HL-60 (cell line): ENCODE results near the gene NHEJ1.

ENCODE experiments used
- DNase-seq, 2 experiments: peaks; one replicate each; pipeline ENCODE4 v3.0.0-alpha.2; 2010 to 2020; ENCODE audit warnings: low read depth in 1 of 2, low spot score in 1 of 2
- H3K27ac ChIP-seq: fragments of 250-450 bp; sonication (Bioruptor Pico); replicated peaks from 2 replicates; pipeline ENCODE4 v1.5.1; 2020; ENCODE audit warnings: mild to moderate bottlenecking, moderate library complexity
- H3K27me3 ChIP-seq: fragments of 250-450 bp; sonication (Bioruptor Pico); 2 replicates; pipeline ENCODE4 v1.5.1; 2021; ENCODE audit warnings: mild to moderate bottlenecking, moderate library complexity; ENCODE audit not compliant: insufficient read depth, poor library complexity, severe bottlenecking
- H3K4me3 ChIP-seq: replicated peaks from 2 replicates; pipeline ENCODE4 v1.5.1; 2011; ENCODE audit warnings: mild to moderate bottlenecking, control low read depth, low read length; ENCODE audit not compliant: insufficient read depth
- GABPA ChIP-seq: IDR thresholded peaks from 2 replicates; pipeline ENCODE4 v1.6.1; 2012; ENCODE audit warnings: low read depth
- POLR2AphosphoS5 ChIP-seq: IDR thresholded peaks from 2 replicates; pipeline ENCODE4 v1.6.1; 2012; ENCODE audit warnings: low read depth
- SPI1 ChIP-seq: IDR thresholded peaks from 2 replicates; pipeline ENCODE4 v1.6.1; 2012; ENCODE audit warnings: low read depth, mild to moderate bottlenecking, borderline replicate concordance
- TF ChIP-seq, protein P1 (sequence below): IDR thresholded peaks from one replicate; pipeline ENCODE4 v1.5.1; 2011; ENCODE audit warnings: low read length, control low read depth, inconsistent platforms; ENCODE audit not compliant: insufficient read depth
- TF ChIP-seq, protein P2 (sequence below): IDR thresholded peaks from 2 replicates; pipeline ENCODE4 v1.6.1; 2012; ENCODE audit warnings: low read depth; ENCODE audit not compliant: insufficient replicate concordance

The NHEJ1 gene

DNA sequence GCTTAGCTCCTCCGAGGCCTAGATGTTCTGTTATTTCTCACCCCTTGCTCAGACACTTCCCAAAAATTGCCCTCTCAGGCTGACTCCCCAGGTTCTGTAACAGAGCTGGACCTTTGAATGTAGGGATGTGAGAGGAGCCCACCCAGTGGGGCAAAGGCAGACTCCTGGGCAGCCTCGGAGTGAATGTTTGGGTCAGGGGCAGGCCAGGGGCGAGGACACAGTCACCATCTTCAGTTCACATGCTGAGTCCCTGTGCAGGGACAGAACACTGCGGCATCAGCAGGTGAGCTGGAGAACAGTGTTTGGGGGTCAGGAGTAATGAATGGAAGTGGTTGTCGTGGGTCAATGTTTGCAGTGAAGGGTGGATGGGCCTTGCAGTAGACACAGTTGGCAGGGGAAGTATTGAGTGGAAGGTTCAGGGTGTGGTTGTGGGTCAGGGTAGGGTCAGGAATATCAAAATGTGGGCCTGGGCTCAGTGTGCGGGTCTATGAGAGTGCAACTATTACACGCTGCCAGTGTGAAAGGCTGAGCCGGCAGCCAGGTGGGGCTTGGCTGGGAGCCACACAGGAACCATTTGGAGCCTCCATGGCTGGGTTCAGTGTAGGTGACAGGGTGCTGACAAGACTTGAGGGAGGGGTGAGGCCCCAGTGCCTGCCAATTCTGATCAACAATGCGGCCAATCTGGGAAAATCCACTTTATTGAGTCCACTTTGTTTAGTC is 104.3 kb downstream of the NHEJ1 start:
- DNase-seq: no peak
- Histone ChIP-seq H3K27me3 (peaks cover 52% of the 10 kb centered on the region), H3K27ac (no peak overlapping the region), H3K4me3 (no peak overlapping the region)
- TF ChIP-seq SPI1 (no peak), POLR2AphosphoS5 (no peak), GABPA (no peak)
- TF ChIP-seq, protein P1, sequence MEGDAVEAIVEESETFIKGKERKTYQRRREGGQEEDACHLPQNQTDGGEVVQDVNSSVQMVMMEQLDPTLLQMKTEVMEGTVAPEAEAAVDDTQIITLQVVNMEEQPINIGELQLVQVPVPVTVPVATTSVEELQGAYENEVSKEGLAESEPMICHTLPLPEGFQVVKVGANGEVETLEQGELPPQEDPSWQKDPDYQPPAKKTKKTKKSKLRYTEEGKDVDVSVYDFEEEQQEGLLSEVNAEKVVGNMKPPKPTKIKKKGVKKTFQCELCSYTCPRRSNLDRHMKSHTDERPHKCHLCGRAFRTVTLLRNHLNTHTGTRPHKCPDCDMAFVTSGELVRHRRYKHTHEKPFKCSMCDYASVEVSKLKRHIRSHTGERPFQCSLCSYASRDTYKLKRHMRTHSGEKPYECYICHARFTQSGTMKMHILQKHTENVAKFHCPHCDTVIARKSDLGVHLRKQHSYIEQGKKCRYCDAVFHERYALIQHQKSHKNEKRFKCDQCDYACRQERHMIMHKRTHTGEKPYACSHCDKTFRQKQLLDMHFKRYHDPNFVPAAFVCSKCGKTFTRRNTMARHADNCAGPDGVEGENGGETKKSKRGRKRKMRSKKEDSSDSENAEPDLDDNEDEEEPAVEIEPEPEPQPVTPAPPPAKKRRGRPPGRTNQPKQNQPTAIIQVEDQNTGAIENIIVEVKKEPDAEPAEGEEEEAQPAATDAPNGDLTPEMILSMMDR: no peak
- TF ChIP-seq, protein P2, sequence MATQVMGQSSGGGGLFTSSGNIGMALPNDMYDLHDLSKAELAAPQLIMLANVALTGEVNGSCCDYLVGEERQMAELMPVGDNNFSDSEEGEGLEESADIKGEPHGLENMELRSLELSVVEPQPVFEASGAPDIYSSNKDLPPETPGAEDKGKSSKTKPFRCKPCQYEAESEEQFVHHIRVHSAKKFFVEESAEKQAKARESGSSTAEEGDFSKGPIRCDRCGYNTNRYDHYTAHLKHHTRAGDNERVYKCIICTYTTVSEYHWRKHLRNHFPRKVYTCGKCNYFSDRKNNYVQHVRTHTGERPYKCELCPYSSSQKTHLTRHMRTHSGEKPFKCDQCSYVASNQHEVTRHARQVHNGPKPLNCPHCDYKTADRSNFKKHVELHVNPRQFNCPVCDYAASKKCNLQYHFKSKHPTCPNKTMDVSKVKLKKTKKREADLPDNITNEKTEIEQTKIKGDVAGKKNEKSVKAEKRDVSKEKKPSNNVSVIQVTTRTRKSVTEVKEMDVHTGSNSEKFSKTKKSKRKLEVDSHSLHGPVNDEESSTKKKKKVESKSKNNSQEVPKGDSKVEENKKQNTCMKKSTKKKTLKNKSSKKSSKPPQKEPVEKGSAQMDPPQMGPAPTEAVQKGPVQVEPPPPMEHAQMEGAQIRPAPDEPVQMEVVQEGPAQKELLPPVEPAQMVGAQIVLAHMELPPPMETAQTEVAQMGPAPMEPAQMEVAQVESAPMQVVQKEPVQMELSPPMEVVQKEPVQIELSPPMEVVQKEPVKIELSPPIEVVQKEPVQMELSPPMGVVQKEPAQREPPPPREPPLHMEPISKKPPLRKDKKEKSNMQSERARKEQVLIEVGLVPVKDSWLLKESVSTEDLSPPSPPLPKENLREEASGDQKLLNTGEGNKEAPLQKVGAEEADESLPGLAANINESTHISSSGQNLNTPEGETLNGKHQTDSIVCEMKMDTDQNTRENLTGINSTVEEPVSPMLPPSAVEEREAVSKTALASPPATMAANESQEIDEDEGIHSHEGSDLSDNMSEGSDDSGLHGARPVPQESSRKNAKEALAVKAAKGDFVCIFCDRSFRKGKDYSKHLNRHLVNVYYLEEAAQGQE: no peak

DNA sequence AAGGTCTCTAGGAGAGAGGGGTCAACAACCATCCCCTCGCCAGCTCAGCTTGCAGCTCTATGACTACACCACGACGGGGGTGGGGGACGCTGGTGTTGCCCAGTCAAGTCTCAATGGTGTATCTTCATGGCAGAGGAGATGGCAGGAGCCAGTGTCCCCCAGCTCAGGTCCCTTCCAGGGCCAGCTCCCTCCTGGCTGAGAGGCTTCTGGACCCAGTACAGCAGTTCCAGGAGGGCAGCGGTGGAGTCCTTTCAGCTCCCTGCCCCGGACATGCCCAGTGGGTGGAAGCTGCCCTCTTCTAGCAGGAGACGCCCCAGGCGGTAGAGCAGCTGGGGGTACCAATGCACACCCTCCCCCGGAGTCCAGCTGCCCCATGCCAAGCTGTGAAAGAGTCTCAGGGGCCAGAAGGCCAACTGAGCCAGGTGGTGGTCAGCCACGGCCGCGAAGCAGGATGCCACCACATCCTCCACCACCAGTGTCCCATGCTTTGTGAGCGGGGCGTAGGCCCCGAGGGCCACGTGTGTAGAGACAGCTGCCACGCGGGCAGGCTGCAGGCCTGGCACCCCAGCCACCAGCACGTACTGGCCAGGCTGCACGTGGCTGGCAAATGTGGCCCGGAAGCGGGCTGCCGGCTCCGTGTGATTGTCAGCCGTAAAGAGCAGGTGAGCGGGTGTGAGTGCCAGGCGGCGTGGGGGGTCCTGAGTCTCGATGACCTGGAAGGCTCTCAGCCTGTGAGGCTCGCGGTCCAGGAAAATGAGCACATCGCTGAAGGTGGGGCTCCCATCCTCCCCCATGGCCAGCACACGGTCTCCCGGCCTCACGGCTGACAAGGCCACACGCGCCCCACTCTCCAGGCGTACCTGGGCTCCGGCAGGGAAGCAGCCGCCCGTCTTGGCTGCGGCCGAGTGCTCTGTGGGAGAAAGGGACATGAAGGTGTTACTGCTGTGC is 105.4 kb downstream of the NHEJ1 start:
- H3K27me3 ChIP-seq: peaks cover 49% of the 10 kb centered on the region

DNA sequence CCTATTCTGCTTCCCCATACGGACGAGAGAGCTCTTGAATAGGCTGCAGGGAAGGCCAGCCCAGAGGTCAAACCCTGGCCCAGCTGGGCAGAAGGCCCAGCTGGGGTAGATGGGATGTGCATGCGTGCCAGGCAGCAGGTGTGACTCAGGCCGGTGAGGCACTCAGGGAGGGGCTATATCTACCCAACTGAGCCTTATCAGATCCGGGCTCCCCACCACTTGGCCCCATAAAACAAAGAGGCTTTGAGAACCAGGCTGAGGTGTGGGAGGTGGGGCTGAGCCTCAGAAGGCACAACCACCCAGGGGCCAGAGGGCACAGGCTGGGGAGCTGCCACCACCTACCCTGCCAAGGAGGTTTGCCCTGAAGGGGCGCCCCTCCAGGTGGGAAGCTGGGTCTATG is 111.3 kb downstream of the NHEJ1 start:
- Histone ChIP-seq H3K27me3 (peaks cover 4% of the 10 kb centered on the region), H3K4me3 (no peak overlapping the region), H3K27ac (no peak overlapping the region)
- no peak for TF ChIP-seq SPI1
- TF ChIP-seq, protein P1: no peak
- TF ChIP-seq, protein P2: no peak
- TF ChIP-seq GABPA: no peak
- no peak for TF ChIP-seq POLR2AphosphoS5
- DNase-seq: no peak

More for the DNA sequence above, 105.4 kb downstream of the NHEJ1 start:
- TF ChIP-seq, protein P2: no peak
- TF ChIP-seq SPI1 (no peak), POLR2AphosphoS5 (no peak), GABPA (no peak)
- TF ChIP-seq, protein P1: no peak
- DNase-seq: no peak
- H3K4me3 ChIP-seq: no peak overlapping the region
- H3K27ac ChIP-seq: no peak overlapping the region
